ENCODE results near the gene NUBP2. TPM values are rescaled to one million over a fixed set of nuclear protein-coding genes. Genes with fewer than 3 reads are reported as not detected.

The NUBP2 gene
- total RNA-seq, 4 donors from 2014 or later: 64.4 to 92.2 (median 80.6) TPM

DNA sequence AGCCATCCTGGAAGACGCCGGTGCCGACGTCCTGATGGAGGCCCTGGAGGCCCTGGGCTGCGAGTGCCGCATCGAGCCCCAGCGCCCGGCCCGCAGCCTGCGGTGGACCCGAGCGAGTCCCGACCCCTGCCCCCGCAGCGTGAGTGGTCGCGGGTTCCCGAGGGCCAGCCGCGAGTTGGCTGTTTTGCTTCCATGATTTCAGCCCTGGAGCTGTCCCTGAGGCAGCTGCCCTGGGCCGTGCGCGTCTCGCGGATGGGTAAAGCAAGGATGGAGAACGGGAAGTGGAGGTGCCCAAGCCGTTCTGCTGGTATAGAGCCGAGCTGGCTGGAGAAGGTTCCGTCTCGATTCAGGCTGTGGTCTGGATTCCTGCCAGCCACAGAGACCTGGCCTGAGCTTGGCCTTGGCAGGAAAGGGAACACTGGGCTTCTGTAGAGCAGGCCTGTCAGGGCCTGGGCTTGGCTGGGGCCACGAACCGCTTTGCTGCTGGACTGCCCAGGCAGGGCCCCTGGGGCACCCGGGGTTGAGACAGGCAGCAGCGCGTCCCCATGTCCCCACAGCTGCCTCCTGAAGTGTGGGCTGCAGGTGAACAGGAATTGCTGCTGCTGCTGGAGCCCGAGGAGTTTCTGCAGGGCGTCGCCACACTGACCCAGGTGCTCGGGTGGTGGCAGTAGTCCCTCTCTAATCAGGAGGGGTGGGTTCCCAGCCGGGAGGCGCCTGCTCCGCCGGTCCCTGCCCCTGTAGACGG, 8.9 kb upstream of the NUBP2 start:
- WGBS, 2 donors (ENCODE audit: low coverage in 1 of 2): no CpG with 5 or more reads among the region's 45 CpGs
- Histone ChIP-seq H3K27ac (peak overlapping the region; percentile 48 to 99 (median 97)), H3K4me3 (peak overlapping the region; percentile 71 to 84), H3K4me1 (peaks cover 0 to 63% (median 27%) of the 10 kb centered on the region in 3 donors), H3K9me3 (no peaks in the 10 kb centered on the region), H3K27me3 (no peaks in the 10 kb centered on the region), H3K36me3 (peaks cover 0 to 53% of the 10 kb centered on the region in 2 donors)
- peak; percentile 0 for ATAC-seq
- TF ChIP-seq, protein P1, sequence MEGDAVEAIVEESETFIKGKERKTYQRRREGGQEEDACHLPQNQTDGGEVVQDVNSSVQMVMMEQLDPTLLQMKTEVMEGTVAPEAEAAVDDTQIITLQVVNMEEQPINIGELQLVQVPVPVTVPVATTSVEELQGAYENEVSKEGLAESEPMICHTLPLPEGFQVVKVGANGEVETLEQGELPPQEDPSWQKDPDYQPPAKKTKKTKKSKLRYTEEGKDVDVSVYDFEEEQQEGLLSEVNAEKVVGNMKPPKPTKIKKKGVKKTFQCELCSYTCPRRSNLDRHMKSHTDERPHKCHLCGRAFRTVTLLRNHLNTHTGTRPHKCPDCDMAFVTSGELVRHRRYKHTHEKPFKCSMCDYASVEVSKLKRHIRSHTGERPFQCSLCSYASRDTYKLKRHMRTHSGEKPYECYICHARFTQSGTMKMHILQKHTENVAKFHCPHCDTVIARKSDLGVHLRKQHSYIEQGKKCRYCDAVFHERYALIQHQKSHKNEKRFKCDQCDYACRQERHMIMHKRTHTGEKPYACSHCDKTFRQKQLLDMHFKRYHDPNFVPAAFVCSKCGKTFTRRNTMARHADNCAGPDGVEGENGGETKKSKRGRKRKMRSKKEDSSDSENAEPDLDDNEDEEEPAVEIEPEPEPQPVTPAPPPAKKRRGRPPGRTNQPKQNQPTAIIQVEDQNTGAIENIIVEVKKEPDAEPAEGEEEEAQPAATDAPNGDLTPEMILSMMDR (IDR thresholded peaks at IDR 0.05): no peak
- TF ChIP-seq EP300 (IDR thresholded peaks at IDR 0.05) (no peak), POLR2AphosphoS5 (IDR thresholded peaks at IDR 0.05) (no peak), POLR2A (IDR thresholded peaks at IDR 0.05) (no peak)

DNA sequence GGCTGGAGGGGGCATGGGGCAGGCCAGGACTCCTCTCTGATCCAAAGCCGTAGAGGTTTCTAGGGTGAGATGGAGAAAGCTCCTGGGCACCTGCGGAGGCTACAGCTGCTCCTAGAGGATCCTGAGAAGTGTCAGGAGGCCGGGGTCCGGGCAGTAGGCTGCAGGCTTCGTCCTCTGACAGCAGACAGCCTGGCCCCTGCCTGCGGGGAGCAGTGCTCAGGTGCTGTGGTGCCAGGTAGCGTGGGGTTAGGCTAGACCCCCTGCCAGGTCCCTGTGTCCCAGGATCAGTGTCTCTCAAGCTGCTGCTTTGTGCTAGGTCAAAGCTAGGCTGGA, 8.3 kb upstream of the NUBP2 start:
- WGBS, 2 donors (ENCODE audit: low coverage in 1 of 2): no CpG with 5 or more reads among the region's 7 CpGs
- peak overlapping the region in 3 of 4 donors; percentile 96 to 99 (median 98) for H3K27ac ChIP-seq
- H3K4me1 ChIP-seq: peaks cover 0 to 63% (median 27%) of the 10 kb centered on the region in 3 donors
- no peaks in the 10 kb centered on the region for H3K27me3 ChIP-seq
- peaks cover 0 to 53% of the 10 kb centered on the region in 2 donors for H3K36me3 ChIP-seq
- H3K9me3 ChIP-seq: no peaks in the 10 kb centered on the region
- H3K4me3 ChIP-seq: peak overlapping the region in 1 of 2 donors; percentile 84
- TF ChIP-seq, protein P1 (IDR thresholded peaks at IDR 0.05): no peak
- TF ChIP-seq POLR2A (IDR thresholded peaks at IDR 0.05) (no peak), POLR2AphosphoS5 (IDR thresholded peaks at IDR 0.05) (no peak), EP300 (IDR thresholded peaks at IDR 0.05) (no peak)
- ATAC-seq: no peak

GRCh38 chr16:1775006-1775845, 7.5 kb upstream of the NUBP2 start:
- 80% methylated on average over 1 of the region's 30 CpGs; no CpG with 5 or more reads in 1 of the 2 donors for WGBS, 2 donors (ENCODE audit: low coverage in 1 of 2)
- H3K27me3 ChIP-seq: no peaks in the 10 kb centered on the region
- no peak overlapping the region for H3K4me3 ChIP-seq
- no peak for ATAC-seq
- H3K4me1 ChIP-seq: peaks cover 0 to 63% (median 21%) of the 10 kb centered on the region in 3 donors
- no peaks in the 10 kb centered on the region for H3K9me3 ChIP-seq
- H3K36me3 ChIP-seq: peaks cover 0 to 55% of the 10 kb centered on the region in 2 donors
- no peak for TF ChIP-seq POLR2AphosphoS5 (IDR thresholded peaks at IDR 0.05)
- TF ChIP-seq POLR2A (IDR thresholded peaks at IDR 0.05): no peak
- TF ChIP-seq EP300 (IDR thresholded peaks at IDR 0.05): no peak
- TF ChIP-seq, protein P1 (IDR thresholded peaks at IDR 0.05): no peak
- peak overlapping the region in 3 of 4 donors; percentile 96 to 99 (median 98) for H3K27ac ChIP-seq

DNA sequence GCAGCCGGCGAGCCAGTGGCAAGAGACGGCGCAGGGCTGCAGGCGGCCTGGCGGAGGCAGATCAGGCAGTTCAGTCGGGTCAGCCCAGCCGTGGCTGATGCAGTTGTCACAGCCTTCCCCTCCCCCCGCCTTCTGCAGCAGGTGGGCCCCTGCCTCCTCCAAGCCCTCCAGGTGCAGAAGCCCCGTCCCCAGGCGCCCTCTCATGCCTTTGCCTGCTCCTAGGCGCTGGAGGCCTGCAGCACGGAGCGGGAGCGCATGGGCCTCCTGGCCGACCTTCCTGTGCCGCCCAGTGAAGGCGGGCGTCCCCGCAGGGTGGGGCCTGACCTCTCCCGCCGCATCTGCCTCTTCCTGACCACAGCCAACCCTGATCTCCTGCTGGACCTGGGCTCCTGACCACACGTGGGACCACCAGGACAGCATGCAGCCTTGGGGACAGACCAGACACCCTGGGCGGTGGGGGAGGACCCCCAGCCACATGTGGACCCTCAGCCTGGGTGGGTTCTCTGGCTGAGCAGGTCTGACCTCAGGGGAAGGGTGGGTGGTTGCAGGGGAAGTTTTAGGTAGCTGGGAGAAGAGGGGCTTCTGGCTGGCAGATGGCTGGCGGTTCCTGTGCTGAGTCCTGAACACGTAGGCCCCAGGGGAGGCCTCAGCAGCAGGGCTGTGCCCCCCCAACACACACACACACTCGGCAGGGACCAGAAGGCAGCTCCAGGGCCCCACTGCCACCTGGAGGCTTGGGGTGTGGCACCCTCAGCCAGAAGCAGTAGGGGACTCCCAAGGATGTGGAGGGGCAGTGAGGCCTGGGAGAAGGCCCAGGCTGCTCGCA, 6.7 kb upstream of the NUBP2 start:
- no peaks in the 10 kb centered on the region for H3K27me3 ChIP-seq
- no peaks in the 10 kb centered on the region for H3K9me3 ChIP-seq
- peaks cover 0 to 64% of the 10 kb centered on the region in 2 donors for H3K36me3 ChIP-seq
- H3K4me3 ChIP-seq: no peak overlapping the region
- H3K4me1 ChIP-seq: peaks cover 0 to 64% (median 22%) of the 10 kb centered on the region in 3 donors
- WGBS, 2 donors (ENCODE audit: low coverage in 1 of 2): no CpG with 5 or more reads among the region's 28 CpGs
- TF ChIP-seq, protein P1 (IDR thresholded peaks at IDR 0.05): no peak
- TF ChIP-seq EP300 (IDR thresholded peaks at IDR 0.05): no peak
- TF ChIP-seq POLR2AphosphoS5 (IDR thresholded peaks at IDR 0.05): no peak
- no peak for TF ChIP-seq POLR2A (IDR thresholded peaks at IDR 0.05)
- ATAC-seq: no peak
- no peak overlapping the region for H3K27ac ChIP-seq

Data from gastroesophageal sphincter (tissue), 4 donors.